ENCODE results near the gene CYSTM1. TPM values are rescaled to one million over a fixed set of nuclear protein-coding genes. Genes with fewer than 3 reads are reported as not detected.

CYSTM1 gene
- total and polyA plus RNA-seq, 2 of the 8 experiments (the other 6 are each of a cell fraction or from before 2014, with no cell fraction given) = 25.0 to 47.8 TPM

- H2BK20ac ChIP-seq (ENCODE audit: low read length) = no peak overlapping the region
- H2BK120ac ChIP-seq (replicated peaks; ENCODE audit: low read depth, low read length) = no peak overlapping the region
- no peak overlapping the region for H4K91ac ChIP-seq (replicated peaks; ENCODE audit: insufficient read length, low read length)
- no peaks in the 10 kb centered on the region for H3K36me3 ChIP-seq (ENCODE audit: control insufficient read depth in 2 of 4, insufficient read depth in 4 of 4, low read length in 3 of 4)
- H3K9ac ChIP-seq (replicated peaks in 1 of 4; ENCODE audit: extremely low read depth in 1 of 4, low read depth in 3 of 4, low read length in 3 of 4) = no peak overlapping the region
- no peak overlapping the region for H3K23ac ChIP-seq (ENCODE audit: insufficient read length)
- H2BK15ac ChIP-seq (ENCODE audit: low read length) = no peak overlapping the region
- POLR2A ChIA-PET (ENCODE audit: partially characterized antibody) = no interaction called here
- CTCF ChIA-PET (ENCODE audit: partially characterized antibody) = interaction anchor here (0.6 to 9.9 kb wide), 6 partner anchors 6 to 278 kb away, joined by 3 to 118 read pairs (median 50); partner anchors contain the start of gene PURA
- no peak overlapping the region for H3K27ac ChIP-seq (ENCODE audit: low read depth, low read length)
- H2AK5ac ChIP-seq (ENCODE audit: low read depth, low read length) = no peak overlapping the region
- H2AFZ ChIP-seq (ENCODE audit: low read length) = no peak overlapping the region
- peak; percentile 7 for FAIRE-seq
- peaks cover 13 to 21% (median 15%) of the 10 kb centered on the region in 4 experiments for H3K27me3 ChIP-seq (replicated peaks in 1 of 4; ENCODE audit: control insufficient read depth in 3 of 4, extremely low read depth in 1 of 4, insufficient read depth in 3 of 4, low read length in 3 of 4)
- H2BK12ac ChIP-seq (ENCODE audit: low read depth, low read length) = no peak overlapping the region
- H3K4me1 ChIP-seq (replicated peaks in 1 of 4; ENCODE audit: control insufficient read depth in 3 of 4, insufficient read depth in 4 of 4, low read length in 3 of 4) = peaks cover 0 to 6% (median 0%) of the 10 kb centered on the region in 4 experiments; a peak in 1 of 7 replicates
- no peak overlapping the region for H3K4me3 ChIP-seq (ENCODE audit: extremely low read depth in 1 of 4, insufficient read depth in 2 of 4, low read depth in 3 of 4, low read length in 4 of 4)
- H3K79me2 ChIP-seq (ENCODE audit: control insufficient read depth in 1 of 2, insufficient read depth in 2 of 2, low read length in 2 of 2) = no peaks in the 10 kb centered on the region
- H3K4ac ChIP-seq (replicated peaks; ENCODE audit: insufficient read length, low read depth, low read length) = no peak overlapping the region
- H4K20me1 ChIP-seq (replicated peaks in 1 of 2; ENCODE audit: control insufficient read depth in 1 of 2, insufficient read depth in 2 of 2, low read length in 2 of 2) = peaks cover 0 to 7% of the 10 kb centered on the region in 2 experiments
- no peaks in the 10 kb centered on the region for H3K79me1 ChIP-seq (ENCODE audit: low read depth, low read length)
- H3K18ac ChIP-seq (ENCODE audit: extremely low read depth, low read length) = no peak overlapping the region
- H3K56ac ChIP-seq (replicated peaks; ENCODE audit: insufficient read length, low read depth, low read length) = no peak overlapping the region
- no peak overlapping the region for H2BK5ac ChIP-seq (ENCODE audit: low read depth, low read length)
- no peaks in the 10 kb centered on the region for H3K9me3 ChIP-seq (ENCODE audit: insufficient read depth in 2 of 2, low read depth in 1 of 2, low read length in 1 of 2)
- no peak for DNase-seq (ENCODE audit: low read depth in 1 of 2, low spot score in 2 of 2)
- no peak overlapping the region for H3K4me2 ChIP-seq (ENCODE audit: insufficient read depth in 1 of 2, low read depth in 2 of 2, low read length in 2 of 2)
- peaks cover 4% of the 10 kb centered on the region; the same call in 1 of the 2 replicates for H3K23me2 ChIP-seq (ENCODE audit: low read depth, low read length)
- H4K5ac ChIP-seq (ENCODE audit: insufficient read length, low read depth, low read length) = no peak overlapping the region
- no peak overlapping the region for H4K8ac ChIP-seq (ENCODE audit: extremely low read depth, insufficient read depth, low read length)
- H3K14ac ChIP-seq (ENCODE audit: insufficient read length) = no peak overlapping the region
- TF ChIP-seq GABPA (IDR thresholded peaks at IDR 0.05; ENCODE audit: borderline replicate concordance, insufficient read depth, low read length) (no peak), SIN3A (conservative IDR thresholded peaks at IDR 0.05 in 1 of 2, IDR thresholded peaks at IDR 0.05 in 1 of 2; ENCODE audit: low read depth in 1 of 2, low read length in 2 of 2) (no peak), ATF3 (IDR thresholded peaks at IDR 0.05; ENCODE audit: insufficient read depth, low read depth, low read length) (no peak), SAP30 (IDR thresholded peaks at IDR 0.05; ENCODE audit: insufficient read depth, insufficient replicate concordance, low read length) (no peak), CTCF (IDR thresholded peaks at IDR 0.05; ENCODE audit: control extremely low read depth in 1 of 3, insufficient read depth in 1 of 3, low read depth in 1 of 3, low read length in 3 of 3) (no peak), YY1 (IDR thresholded peaks at IDR 0.05; ENCODE audit: low read depth, low read length) (no peak), CBX5 (IDR thresholded peaks at IDR 0.05; ENCODE audit: low read depth, low read length) (no peak), CEBPB (IDR thresholded peaks at IDR 0.05; ENCODE audit: low read depth, low read length) (no peak), SP4 (IDR thresholded peaks at IDR 0.05; ENCODE audit: low read length) (no peak), TAF7 (optimal IDR thresholded peaks at IDR 0.05; ENCODE audit: borderline replicate concordance, low read depth, low read length) (no peak), CHD2 (IDR thresholded peaks at IDR 0.05; ENCODE audit: low read length) (no peak), GTF2F1 (IDR thresholded peaks at IDR 0.05; ENCODE audit: borderline replicate concordance, low read depth, low read length) (no peak)
These were observed 33.7 kb upstream of the CYSTM1 start for GRCh38 chr5:140141241-140141640.

Data from H1 (cell line).